GM19463 (cell line): ENCODE results near the gene FAM53B.

Experiments
- ATAC-seq: cut with Tn5 transposase; IDR thresholded peaks from one replicate; pipeline ENCODE4 v1.9.1; 2021; ENCODE audit warnings: mild to moderate bottlenecking, moderate library complexity; ENCODE audit not compliant: unreplicated experiment

Gene FAM53B

DNA sequence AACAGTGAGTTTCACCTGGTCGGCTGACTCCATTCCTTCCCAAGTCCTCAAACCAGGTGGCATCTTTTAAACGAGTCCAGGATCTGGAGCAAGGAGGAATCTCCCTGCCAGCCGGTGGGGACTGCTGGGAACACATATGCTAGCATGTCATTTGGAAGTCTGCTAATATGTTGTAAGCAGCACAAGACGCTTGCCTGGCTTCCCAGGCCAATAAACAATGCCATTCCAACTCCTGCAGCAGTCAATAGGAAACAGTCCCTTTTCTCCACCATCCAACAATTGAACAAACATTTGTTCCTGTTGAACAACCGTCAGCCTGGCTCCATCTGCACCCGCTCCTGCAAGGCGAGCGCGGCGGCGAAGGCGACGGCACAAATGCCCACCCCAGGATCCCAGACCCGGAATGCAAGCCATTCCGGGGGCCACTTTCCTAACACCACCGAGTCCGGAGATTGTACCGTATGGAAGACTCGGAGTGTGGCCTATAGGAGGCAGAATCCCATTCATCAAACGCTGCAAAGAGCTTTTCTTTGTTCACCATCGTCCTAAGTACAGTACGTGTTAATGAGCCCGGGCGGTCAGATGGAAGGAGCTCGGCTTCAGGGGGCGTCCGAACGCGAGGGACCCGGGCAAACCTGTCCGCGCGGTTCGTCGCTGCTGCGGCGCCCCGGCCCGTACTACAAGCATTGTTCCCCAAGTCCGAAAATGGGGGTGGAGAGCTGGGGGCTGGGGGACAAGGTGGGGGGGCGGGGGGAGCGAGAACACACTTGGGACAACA lies 1.6 kb downstream of the FAM53B start:
- no peak for ATAC-seq

DNA sequence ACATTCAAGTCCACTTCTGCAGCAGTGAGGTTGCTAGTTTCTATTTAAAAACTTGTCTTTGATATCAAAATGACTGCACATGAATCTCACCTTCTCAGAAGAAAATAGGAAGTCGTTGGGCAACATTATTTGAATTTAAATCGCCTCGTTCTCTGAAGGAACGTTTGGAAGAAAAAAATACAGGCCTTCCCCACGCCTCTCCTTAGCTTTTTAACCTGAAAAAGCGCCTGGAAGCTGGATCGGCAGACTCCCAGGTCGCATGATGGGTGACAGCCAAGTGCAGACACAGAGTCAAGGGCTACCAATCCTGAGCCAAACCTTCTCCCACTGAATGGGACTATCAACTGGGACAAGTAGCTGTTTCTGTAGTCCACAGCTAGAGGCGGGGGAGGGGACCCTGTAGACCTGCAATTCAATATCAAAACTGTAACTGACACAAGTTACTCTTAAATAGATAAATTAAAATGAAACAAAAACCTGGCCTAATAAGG lies 2.2 kb downstream of the FAM53B start:
- no peak for ATAC-seq

DNA sequence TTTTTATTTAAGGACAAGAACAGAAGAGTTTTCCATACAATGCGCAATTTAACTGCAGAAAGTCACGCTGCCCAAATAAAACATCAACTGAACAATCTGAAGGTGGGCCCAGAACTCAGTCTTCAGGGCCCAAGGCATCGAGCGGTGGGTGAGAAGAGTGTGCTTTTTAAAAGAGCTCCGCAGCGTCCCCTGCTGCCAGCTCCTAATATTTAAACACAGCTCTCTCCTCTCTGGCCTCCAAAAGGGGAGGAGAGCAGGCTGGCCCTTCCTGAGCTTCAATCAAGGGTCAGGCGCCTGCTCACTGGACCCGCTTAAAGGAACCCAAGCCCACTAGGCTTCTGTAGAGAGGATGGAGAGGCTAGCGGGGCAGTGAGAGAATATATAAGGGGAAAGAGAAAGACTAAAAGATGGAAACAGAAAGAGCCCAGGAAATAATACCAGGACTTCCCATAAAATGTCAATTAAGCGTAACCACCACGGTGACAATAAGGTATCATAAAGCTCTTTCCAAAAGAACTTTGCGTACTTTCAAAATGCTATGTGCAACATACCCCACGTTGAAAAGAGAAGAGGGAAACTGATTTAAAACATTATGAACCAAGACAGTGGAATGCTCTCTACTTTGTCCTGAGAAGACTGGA lies 2.8 kb downstream of the FAM53B start:
- ATAC-seq, result peak; percentile 40

DNA sequence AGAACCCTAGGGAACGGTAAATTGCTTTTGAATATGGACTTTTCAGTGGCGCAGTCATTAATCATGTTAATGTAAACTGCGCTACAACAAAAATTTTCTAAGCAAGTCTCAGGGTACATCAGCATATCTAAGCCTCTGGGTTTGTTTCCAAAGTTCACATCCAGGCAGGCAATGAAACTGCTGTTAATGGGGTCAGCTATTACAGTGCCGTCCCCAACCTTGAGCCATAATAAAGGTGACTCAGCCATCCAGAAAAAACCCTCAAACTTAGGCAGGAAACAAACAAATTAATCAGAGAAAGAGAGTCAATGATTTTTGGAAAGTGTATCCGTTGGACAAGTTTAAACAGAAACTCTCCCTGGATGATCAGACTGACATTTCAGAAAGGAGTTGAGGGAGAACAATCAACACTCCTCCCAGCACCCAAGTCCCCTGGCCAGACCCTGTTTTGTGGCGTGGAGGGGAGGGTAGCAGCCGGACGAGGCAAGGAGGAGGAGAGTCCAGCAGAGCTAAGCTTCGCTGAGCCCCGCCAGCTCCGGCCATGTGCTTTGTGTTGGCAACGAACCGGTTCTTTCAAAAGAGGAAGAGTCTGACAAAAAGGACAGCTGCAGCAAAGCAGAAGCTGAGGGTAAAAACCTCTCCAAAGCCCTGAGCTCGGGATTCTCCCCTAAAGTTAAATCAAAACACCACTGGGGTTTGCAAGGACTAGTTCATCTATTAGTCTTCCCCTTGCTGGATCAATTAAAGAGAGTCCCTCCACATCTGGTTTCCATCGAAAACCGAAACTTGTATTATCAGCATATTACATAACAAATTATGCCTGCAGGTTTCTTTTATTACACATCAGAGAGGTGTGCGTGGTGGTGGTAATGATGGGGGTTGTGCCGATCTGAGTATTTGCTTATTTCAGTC lies 3.6 kb downstream of the FAM53B start:
- ATAC-seq, result peak; percentile 18

DNA sequence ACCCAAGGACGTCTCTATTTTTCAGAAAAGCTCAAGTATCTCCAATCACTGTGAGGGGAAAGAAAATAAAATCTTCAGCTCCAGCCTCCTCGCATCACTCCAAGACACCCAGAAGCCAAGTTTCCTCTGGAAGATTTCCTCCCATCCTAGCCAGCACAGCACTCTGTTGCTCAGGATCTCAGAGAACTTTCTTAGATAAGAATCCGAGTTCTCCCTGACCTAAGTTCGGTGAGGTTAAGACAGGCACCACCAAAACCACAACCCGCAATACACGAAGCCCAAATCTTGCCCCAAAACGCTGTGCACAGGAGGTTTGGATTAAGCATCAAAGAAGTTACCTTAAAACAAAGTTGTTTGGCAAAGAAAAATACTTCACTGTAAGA lies 4.2 kb downstream of the FAM53B start:
- ATAC-seq, result no peak

DNA sequence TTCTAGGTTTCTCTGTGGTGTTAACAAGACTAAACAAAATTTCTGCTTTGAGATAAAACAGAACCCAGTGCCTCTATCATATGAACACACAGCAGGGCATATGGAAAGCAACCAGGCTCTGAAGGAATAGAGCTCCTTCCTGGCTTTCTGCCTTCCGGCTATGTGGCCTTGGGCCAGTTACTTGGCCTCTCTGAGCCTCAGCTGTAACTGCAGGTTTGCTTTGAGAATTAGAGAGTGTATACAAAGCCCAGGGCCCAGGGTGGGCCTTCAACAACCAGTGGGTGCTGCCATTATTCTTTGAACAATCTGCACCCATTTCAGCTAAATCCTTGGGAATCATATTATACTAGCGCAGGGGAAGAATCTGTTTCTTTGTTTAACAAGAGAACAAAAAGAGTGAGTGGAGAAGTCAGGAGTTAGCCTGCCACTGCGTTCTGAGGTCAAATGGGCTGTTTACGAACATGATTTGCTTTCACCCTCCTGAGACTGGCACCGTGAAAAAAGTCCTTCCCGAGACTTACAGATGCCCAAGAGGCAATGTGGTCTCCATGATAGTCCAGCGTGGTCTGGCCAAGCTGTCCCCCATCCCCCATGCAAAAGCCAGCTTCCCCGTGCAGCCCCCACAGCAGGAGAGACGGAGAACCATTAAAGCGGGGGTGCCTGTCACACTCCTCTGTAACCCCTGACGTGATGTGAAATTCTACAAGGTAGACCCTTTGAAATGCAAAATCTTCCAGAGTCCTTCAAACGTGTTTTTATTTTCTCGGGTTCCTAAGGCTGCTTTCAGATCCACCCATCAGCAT lies 4.9 kb downstream of the FAM53B start:
- ATAC-seq, result no peak

DNA sequence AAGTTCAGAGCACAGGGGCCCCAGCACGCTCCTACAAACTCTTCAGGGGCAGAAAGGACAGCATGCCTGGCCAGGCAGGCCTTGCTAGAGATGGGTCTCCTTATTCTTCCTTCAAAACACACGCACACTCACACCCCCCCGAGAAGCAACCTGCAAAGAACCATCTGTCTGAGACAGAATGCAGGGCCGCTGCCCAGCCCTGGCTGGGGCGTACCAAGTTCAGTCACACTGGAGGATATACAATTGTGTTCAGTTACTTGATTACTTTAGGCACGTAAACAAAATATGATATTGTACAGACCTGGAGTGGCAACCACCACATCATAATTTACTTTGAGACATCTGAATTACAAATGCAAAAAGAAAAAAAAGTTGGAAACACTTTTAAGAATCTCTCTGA lies 5.7 kb downstream of the FAM53B start:
- no peak for ATAC-seq

DNA sequence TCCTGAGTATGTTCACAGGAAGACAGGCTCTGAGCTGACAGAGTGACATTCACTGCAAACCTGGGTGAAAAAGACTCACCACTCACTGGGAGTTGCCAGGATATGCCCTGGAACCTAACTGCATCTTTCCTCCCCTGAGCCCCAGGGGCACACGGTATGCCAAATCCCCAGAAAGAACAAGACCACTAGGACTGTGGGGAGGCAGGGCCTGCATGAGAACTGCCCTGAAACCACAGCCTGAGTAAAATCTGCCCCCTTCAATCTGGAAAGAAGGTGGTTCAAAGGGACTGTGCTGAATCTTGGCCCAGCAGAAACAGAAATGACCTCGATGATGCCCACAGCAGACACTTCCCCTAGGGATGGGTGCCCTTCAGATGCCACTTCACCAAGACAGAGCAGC lies 6.5 kb downstream of the FAM53B start:
- ATAC-seq, result no peak

DNA sequence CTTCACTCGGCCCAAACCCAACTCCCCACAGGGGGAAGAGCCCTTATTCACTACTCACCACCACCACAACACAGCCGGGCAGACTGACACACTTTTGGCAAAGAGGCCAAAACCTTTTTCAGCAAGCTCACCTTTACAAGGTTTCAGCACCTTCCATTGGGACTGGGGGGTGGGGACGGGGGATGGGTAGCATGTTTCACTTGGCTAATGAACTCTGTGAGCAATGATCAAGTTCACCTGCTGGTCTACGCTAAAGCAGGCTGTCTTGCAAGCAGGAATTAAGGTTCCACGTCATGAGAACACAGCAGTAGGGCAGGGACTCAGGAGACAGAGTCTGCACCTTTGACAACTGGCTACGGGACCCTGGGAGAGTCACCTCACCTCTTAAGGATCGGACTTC lies 7.0 kb downstream of the FAM53B start:
- no peak for ATAC-seq

DNA sequence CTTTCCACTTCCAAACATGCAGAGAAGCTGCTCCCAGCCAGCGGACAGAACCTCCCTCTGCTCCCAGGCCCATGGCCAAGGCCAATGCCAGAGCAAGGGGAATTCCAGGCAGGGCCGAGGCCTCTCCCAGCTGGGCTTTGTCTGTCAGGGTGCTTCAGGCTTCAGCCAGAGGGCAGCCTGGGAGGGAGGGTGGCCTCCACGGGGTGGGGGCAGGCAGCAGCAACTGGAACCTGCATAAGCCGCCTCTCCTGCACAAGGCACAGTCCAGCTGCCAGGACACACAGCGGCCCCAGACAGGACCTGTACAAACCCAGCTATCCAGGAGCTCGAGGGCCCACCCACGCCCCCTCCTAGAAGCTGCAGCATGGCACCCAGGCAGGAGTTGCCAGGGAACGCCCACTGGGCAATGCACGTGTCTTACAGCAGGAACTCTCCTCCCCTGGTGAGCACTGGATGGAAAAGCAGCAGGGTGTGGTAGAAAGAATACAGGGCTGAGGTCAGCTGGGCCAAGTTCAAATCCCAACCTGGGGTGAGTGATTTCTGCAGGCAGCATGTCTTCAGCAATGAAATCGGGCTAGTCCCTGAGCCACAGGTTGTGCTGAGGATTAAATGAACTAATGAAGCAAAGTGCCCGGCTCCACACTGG lies 7.6 kb downstream of the FAM53B start:
- ATAC-seq, result no peak

DNA sequence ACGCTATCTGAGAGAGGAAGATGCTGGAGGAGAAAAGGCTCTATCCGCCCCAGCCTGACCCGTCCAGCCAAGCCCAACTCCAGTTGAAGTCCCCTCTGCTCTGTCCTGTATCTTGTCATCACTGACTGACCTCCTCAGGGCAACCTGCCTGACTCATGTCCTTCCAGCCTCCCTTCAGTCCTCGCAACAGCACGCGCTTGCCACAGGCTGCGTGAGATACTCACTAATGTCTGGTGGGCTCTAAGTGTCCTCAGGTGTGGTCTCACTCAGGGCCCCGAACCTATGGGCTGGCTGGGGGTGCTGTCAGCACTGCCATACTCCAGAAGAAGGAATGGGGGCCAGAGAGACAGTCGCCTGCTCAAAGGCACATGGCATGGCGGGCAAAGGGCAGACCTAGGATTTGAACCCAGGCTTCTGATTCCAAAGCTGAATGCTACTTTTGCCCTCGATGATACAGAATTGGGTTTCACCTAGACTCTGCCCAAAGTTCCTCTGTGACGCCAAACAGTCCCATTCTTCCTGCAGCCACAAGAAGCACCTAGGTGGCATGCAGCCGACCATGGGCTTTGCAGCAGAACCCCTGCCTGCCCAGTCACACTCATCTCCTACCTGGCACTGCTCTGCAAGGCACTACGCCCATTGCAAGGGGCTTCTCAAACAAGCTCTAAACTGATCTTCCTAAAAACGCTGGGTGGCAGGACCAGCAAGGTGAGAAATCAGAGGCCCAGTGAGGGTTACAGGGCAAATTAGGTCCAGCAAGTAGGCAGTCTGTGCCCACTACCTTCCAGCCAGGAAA lies 8.5 kb downstream of the FAM53B start:
- ATAC-seq, result no peak

DNA sequence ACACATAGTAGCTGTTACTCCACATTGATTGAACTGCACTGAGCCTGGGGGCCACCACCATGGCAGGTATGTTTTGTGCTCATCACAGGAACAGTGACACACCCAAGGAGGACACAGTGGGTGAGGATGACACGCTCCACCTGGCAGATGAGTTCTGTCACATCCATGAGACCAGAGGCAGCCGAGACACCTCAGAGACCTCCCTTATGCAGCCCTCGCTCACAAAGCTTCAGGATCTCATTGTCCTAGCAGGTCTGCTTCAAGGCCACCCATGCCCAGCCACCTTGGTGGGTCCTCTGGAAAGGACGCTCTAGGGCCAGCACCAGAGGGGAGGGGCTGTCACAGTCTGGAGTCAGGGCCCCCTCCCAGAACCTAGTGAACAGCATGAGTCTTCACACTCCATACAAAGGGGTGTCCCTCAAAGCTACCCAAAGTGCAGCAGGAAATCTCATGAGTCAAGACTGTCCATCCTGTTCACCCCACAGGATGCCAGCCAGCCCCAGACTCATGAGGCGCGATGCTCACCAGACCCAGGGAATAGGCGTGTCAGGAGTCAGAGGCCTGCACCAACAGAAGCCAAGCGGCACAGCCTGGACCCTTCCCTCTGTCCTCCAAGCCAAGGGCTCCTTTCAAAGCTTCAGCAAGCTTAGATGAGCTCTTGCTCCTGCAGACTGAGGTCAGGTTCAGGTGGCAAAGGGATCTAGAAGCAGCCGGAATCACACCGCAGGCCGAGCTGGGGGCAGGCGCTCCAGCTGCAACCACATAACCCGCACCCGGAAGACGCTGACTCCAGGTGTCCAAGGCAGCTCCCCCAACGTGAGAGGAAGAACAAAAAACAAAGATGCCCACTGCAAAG lies 9.6 kb downstream of the FAM53B start:
- ATAC-seq, result no peak

DNA sequence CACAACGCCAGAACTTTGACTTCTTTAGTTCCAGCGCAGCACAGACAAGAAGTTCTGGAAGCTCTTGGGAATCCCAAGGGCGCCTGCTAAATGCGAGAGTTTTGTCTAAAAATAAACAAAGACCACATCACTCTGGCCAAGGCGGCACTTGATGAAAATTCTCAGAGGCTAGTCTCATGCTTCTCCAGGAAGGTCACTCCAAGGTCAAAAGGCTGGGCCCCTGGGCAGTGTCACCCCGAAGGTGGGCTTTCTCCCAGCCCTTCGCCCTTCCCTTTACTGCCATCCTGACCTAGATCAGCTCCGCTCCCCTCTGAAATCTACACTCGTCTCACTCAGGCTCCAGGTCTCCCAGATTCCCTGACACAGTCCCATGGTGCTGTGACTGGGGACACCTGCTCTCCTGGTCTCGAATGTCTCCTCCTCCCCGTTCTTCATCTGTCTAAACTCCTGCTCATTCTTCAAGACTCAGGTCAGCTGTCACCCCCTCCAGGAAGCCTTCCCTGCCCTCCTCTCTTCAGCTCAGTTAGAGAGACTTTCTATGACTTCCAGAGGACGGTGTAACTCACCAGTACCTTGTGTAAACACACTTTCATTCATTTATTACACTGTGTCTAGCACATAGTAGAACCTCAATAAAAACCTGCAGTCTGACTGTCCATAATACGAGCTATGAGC lies 10.5 kb downstream of the FAM53B start:
- no peak for ATAC-seq

DNA sequence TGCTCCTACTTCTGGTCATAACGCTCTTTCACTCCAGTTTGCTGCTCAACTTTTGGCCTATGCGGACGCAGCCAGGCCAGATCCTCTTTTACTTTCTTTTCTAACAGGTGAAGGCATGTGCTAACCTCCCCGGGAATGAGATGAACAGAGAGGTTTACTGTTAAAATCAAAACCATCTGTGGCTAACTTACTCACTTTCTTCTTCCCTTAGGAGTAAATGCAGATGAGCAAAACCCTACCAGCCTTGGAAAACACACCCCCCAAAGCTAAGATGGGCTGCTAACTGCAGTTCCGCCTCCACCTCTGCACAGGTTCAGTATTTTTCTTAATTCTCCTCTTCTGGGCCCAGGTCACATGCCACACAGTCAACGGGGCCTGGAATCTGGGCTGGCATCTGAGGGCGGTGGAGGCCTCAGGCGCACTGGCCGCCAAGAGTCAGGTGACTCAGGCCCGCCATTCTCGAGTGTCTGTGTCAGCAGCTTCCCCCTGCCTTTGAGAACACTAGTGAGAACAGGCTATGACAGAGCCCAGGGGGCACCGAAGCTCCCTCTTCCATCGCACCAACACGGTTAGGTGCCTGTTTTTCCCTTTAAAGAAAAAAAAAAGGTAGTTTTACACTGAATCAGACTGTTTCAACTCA lies 11.1 kb downstream of the FAM53B start:
- ATAC-seq, result peak; percentile 68

DNA sequence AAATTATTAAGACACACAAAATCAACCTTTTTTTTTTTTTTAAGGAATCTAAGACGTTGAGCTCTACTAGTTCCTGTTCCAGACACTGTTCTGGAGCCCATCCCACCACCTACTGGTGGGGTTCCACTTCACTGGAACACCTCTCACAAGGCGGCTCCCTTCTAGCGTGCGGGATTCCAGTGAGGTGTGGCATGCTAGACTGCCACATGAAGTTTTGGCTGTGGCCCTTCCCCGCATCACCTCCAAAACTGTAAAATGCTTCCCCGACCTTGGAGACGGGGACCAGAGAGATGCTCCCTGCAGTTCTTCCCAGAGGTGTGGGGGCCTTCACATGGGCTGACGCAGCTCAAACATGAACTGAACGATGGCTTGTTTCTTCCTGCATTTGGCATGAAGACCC lies 12.6 kb downstream of the FAM53B start:
- ATAC-seq, result no peak

DNA sequence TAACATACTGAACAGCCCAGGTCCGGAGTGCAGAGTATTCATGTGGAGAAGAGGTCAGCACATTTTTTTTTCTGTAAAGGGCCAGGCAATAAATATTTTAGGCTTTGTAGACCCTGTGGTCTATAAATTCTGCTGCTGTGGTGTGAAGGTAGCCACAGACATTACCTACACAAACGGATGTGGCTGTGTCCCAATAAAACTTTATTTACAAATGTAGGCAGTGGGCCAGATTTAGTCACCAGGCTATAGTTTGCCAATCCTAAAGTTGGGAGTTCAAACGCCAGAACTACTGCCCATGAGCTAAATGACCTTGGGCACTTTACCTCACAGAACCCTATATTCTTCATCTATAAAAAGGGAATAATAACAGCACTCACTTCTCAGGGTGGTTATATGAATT lies 13.4 kb downstream of the FAM53B start:
- ATAC-seq, result no peak

DNA sequence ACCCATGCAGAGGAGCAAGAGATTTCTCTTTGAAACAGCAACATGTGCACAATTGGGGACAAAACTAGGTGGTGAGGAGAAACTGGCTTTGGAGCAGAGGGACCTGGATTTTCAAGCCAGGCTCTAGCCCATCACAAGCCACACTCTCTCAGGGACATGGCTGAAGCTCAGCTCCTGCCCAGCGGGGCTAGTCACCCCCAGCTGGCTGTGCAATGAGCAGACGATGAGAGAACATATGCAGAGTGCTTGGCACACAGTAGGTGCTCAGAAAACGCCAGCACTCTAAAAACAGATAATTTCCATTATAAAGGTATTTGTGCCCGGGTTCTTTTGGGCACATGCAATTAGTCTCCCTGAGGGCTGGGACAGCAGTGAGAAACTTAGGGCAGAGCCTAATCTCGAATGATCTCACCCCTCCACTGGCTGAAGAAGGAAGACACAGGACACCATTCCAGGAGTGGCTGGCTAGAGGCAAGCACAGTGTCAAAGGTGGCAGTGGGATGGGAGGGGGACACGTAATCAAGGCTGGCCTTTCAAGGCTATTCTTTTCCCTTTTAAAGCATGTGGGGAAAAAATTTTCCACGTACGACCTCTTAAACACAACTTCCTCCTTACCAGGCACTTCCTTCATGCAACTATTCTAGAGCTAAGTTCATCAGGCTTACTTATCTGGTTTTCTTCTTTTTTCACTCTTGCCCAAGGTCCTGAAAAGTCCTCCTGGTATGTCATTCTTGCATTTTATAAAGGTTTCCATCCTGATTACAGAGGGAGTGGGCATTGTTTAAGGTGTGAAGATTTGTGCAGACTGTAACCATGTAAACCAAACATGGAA lies 15.1 kb downstream of the FAM53B start:
- ATAC-seq, result no peak
